GM23338 (cell line): ENCODE data around the gene VNN1.
"Not testable (repeated sequence)": the region's sequence is repeated elsewhere in the genome, so short reads cannot be mapped to it uniquely, and the experiment has no call there.

ENCODE experiments used
- CREB1 ChIP-seq: fragments of 250-450 bp; sonication (Bioruptor Pico); IDR thresholded peaks from 2 replicates; pipeline ENCODE4 v1.5.0; 2020; ENCODE audit warnings: low read depth, mild to moderate bottlenecking, moderate library complexity
- CTCF ChIP-seq, 2 experiments: fragments of 200-600 bp in 1 of 2; sonication (generic) in 1 of 2; conservative IDR thresholded peaks; 2 replicates each; pipeline versions ENCODE4 v1.5.1 to v1.6.1; 2016 to 2017; ENCODE audit warnings: antibody characterized with exemption in 2 of 2, low read depth in 2 of 2, mild to moderate bottlenecking in 2 of 2, moderate library complexity in 1 of 2
- ETS1 ChIP-seq: IDR thresholded peaks from 2 replicates; pipeline ENCODE4 v1.6.1; 2016; ENCODE audit warnings: antibody characterized with exemption
- EZH2 ChIP-seq: fragments of 200-600 bp; sonication (generic); IDR thresholded peaks from one replicate; pipeline ENCODE4 v1.8.0; 2017; ENCODE audit warnings: antibody characterized with exemption, mild to moderate bottlenecking, low read depth; ENCODE audit not compliant: unreplicated experiment
- JUNB ChIP-seq: IDR thresholded peaks from one replicate; pipeline ENCODE4 v1.6.1; 2016; ENCODE audit warnings: antibody characterized with exemption; ENCODE audit not compliant: unreplicated experiment
- POLR2AphosphoS5 ChIP-seq: IDR thresholded peaks from 2 replicates; pipeline ENCODE4 v1.6.1; 2016; ENCODE audit warnings: antibody characterized with exemption, low read depth
- REST ChIP-seq: IDR thresholded peaks from one replicate; pipeline ENCODE4 v1.6.1; 2018; ENCODE audit warnings: antibody characterized with exemption; ENCODE audit not compliant: unreplicated experiment
- STAT1 ChIP-seq: IDR thresholded peaks from one replicate; pipeline ENCODE4 v1.6.1; 2016; ENCODE audit warnings: antibody characterized with exemption; ENCODE audit not compliant: unreplicated experiment
- ZNF462 ChIP-seq: fragments of 250-450 bp; sonication (Bioruptor Pico); IDR thresholded peaks from 2 replicates; pipeline ENCODE4 v1.5.0; 2020; ENCODE audit warnings: mild to moderate bottlenecking, moderate library complexity

- TF ChIP-seq CREB1 (CRISPR knock-in tag); CTCF (conservative IDR thresholded peaks at IDR 0.05; ENCODE audit: low read depth in 2 of 2); REST; EZH2; POLR2AphosphoS5; JUNB; ETS1; ZNF462 (CRISPR knock-in tag); STAT1: not testable (repeated sequence)
These were observed 34.8 kb downstream of the VNN1 start for GRCh38 chr6:132679094-132679493.
